Endothelial cell of umbilical vein (primary cell): ENCODE measurements around the gene TOMM6. TPM values are rescaled to one million over a fixed set of nuclear protein-coding genes. Genes with fewer than 3 reads are reported as not detected.
"Not testable (repeated sequence)": the region's sequence is repeated elsewhere in the genome, so short reads cannot be mapped to it uniquely, and the experiment has no call there.

ENCODE experiments used
- BruUV-seq: library from RNA; stranded (reverse); fragments of 400-500 nt; replicated peaks from 2 replicates; lab custom pipeline; 2021; lab: Mats Ljungman, UMichigan
- CTCF ChIA-PET: fragments of 300-600, 350-600 bp; sonication (Branson Sonifier 250); formaldehyde crosslinking; loops from one replicate; lab custom pipeline; 2021; ENCODE audit warnings: antibody characterized with exemption, inconsistent platforms; lab: Charles Lee
- POLR2A ChIA-PET: fragments of 300-600, 350-600 bp; sonication (Branson Sonifier 250); formaldehyde crosslinking; loops from one replicate; lab custom pipeline; 2021; ENCODE audit warnings: antibody characterized with exemption, inconsistent platforms; lab: Charles Lee
- DNase-seq: peaks from one replicate; pipeline ENCODE4 v3.0.0-alpha.2; 2011; ENCODE audit warnings: low read depth, low spot score
- FAIRE-seq: peaks from 2 replicates; lab custom pipeline; 2011; peaks lifted over from hg19 to GRCh38; lab: Jason Lieb, UNC
- H2AFZ ChIP-seq: 2 replicates; pipeline ENCODE4 v1.6.0; 2012; ENCODE audit warnings: low read depth, low read length, control low read depth, inconsistent platforms
- H3K27ac ChIP-seq: 2 replicates; pipeline ENCODE4 v1.5.1; 2011; ENCODE audit warnings: low read depth, mild to moderate bottlenecking, control low read depth, low read length, moderate library complexity; ENCODE audit not compliant: insufficient read depth
- H3K27me3 ChIP-seq, 2 experiments: 2 replicates each; pipeline versions ENCODE4 v1.6.0 to v1.6.1; 2011; ENCODE audit warnings: low read length in 2 of 2, mixed read lengths in 1 of 2; ENCODE audit not compliant: control insufficient read depth in 2 of 2, insufficient read depth in 2 of 2
- H3K36me3 ChIP-seq, 2 experiments: 2 replicates in 1 of 2; 3 replicates in 1 of 2; pipeline ENCODE4 v1.5.1; 2011; ENCODE audit warnings: low read length in 2 of 2, mild to moderate bottlenecking in 1 of 2, moderate library complexity in 1 of 2; ENCODE audit not compliant: control insufficient read depth in 2 of 2, insufficient read depth in 2 of 2; ENCODE audit errors: extremely low read depth in 1 of 2
- H3K4me1 ChIP-seq: 3 replicates; pipeline ENCODE4 v1.5.1; 2011; ENCODE audit warnings: mild to moderate bottlenecking, low read length; ENCODE audit not compliant: control insufficient read depth, insufficient read depth; ENCODE audit errors: extremely low read depth
- H3K4me2 ChIP-seq: 2 replicates; pipeline ENCODE4 v1.6.1; 2011; ENCODE audit warnings: low read length, control low read depth, mixed read lengths; ENCODE audit not compliant: insufficient read depth
- H3K4me3 ChIP-seq, 3 experiments: fragments of 200-600 bp in 1 of 3; sonication (generic), shearing (Covaris generic) in 1 of 3; replicated peaks in 1 of 3; 2 replicates each; pipeline ENCODE4 v1.5.1; 2011 to 2016; ENCODE audit warnings: control low read depth in 3 of 3, low read length in 3 of 3, mild to moderate bottlenecking in 2 of 3, inconsistent platforms in 1 of 3, low read depth in 1 of 3, moderate library complexity in 1 of 3; ENCODE audit not compliant: insufficient read depth in 1 of 3
- H3K79me2 ChIP-seq: 2 replicates; pipeline ENCODE4 v1.6.0; 2012; ENCODE audit warnings: low read length, inconsistent platforms; ENCODE audit not compliant: control insufficient read depth, insufficient read depth
- H3K9ac ChIP-seq: replicated peaks from 2 replicates; pipeline ENCODE3; 2011; ENCODE audit warnings: low read length, control low read depth; ENCODE audit not compliant: insufficient read depth; ENCODE audit errors: extremely low read depth
- H3K9me1 ChIP-seq: replicated peaks from 3 replicates; pipeline ENCODE4 v1.6.0; 2011; ENCODE audit warnings: mild to moderate bottlenecking, low read length; ENCODE audit not compliant: control insufficient read depth, insufficient read depth; ENCODE audit errors: extremely low read depth
- H3K9me3 ChIP-seq: replicated peaks from 2 replicates; pipeline ENCODE4 v1.5.1; 2012; ENCODE audit warnings: low read length, inconsistent platforms; ENCODE audit not compliant: control insufficient read depth, insufficient read depth
- H4K20me1 ChIP-seq: replicated peaks from 2 replicates; pipeline ENCODE3; 2011; ENCODE audit warnings: mild to moderate bottlenecking, low read length; ENCODE audit not compliant: control insufficient read depth, insufficient read depth; ENCODE audit errors: extremely low read depth
- MYC ChIP-seq: IDR thresholded peaks from one replicate; pipeline ENCODE4 v1.6.1; 2011; ENCODE audit warnings: mild to moderate bottlenecking, low read depth, low read length
- dilution Hi-C: fragments of 300-500 bp; cut with MboI; formaldehyde crosslinking; loops from one replicate; pipeline ENCODE4 v1.15.0; 2019; ENCODE audit warnings: low sequenced_read_pairs; ENCODE audit not compliant: extremely low pct_ligation_motif_present
- intact Hi-C: fragments of 100-400 bp; cut with micrococcal nuclease; formaldehyde crosslinking; loops from one replicate; pipeline ENCODE4 v1.10.0; 2022
- polyA plus RNA-seq, 4 experiments: library from polyadenylated mRNA; depleted of rRNA in 3 of 4; stranded (reverse) in 3 of 4; unstranded in 1 of 4; fragments of >200 nt; gene quantifications; 2 replicates each; pipeline versions ENCODE4 v1.2.1 to v1.2.3, GENCODE V29; 2011 to 2012; ENCODE audit warnings: missing spikeins in 1 of 4
- total RNA-seq: library from RNA; stranded (reverse); gene quantifications from 2 replicates; pipeline ENCODE4 v1.2.3, GENCODE V29; 2021
- TF ChIP-seq, protein P1 (sequence below): IDR thresholded peaks from 2 replicates; pipeline ENCODE4 v1.6.1; 2011; ENCODE audit not compliant: insufficient read depth, insufficient read length

The TOMM6 gene
- total and polyA plus RNA-seq, 2 donors (not counting 3 experiments of a cell fraction or from before 2014, with no cell fraction given), result 233 to 527 TPM

DNA sequence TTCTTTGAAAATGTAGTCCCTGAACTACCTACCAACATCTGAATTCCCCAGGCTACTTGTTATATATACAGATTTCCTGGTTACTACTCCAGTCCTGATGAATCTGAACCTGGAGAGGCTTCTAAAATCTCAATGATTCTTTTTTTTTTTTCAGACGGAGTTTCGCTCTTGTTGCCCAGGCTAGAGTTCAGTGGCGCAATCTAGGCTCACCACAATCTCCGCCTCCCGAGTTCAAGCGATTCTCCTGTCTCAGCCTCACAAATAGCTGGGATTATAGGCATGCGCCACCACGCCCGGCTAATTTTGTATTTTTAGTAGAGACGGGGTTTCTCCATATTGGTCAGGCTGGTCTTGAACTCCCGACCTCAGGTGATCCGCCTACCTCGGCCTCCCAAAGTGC lies 24.5 kb downstream of the TOMM6 start:
- POLR2A ChIA-PET, FAIRE-seq, H3K27ac ChIP-seq, H3K4me3 ChIP-seq, H4K20me1 ChIP-seq, H3K4me1 ChIP-seq, H3K27me3 ChIP-seq, H3K9ac ChIP-seq, BruUV-seq, DNase-seq, H3K36me3 ChIP-seq, H3K9me1 ChIP-seq, H3K4me2 ChIP-seq, CTCF ChIA-PET, H3K9me3 ChIP-seq, H2AFZ ChIP-seq, intact Hi-C loops, dilution Hi-C loops, H3K79me2 ChIP-seq: not testable (repeated sequence)

DNA sequence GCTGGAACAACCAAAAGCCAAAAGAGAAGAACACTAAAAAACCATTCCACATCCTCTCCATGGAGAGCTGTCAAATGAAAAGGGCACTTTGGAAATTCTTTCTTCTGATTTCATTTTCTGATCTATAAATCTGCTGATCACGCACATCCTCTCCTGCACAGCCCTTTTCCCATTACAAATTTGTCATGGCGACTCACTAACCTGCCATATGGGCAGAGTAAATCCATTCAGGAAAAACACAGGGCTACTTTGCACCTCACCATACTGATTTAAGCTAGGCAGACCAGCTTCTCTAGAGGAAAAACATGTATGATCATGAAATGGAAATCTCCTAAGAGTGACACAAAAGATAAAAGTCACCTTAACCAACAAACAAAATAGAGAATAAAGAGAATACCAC lies 26.0 kb downstream of the TOMM6 start:
- no peaks in the 10 kb centered on the region for H3K27me3 ChIP-seq
- no peaks in the 10 kb centered on the region for H4K20me1 ChIP-seq
- no peaks in the 10 kb centered on the region for H3K9me3 ChIP-seq
- no peak overlapping the region for H3K4me3 ChIP-seq
- TF ChIP-seq MYC, result no peak
- TF ChIP-seq, protein P1, sequence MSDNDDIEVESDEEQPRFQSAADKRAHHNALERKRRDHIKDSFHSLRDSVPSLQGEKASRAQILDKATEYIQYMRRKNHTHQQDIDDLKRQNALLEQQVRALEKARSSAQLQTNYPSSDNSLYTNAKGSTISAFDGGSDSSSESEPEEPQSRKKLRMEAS, result no peak
- intact Hi-C loops, result no loop called here
- ChIA-PET POLR2A (no interaction called here), CTCF (interaction anchor here (0.7 to 3.7 kb wide), 5 partner anchors 10 to 228 kb away, joined by 3 to 15 read pairs (median 5); partner anchors contain the start of genes BYSL and MED20)
- no peak overlapping the region for H3K27ac ChIP-seq
- dilution Hi-C loops, result no loop called here
- H3K9me1 ChIP-seq, result no peaks in the 10 kb centered on the region
- no peak for DNase-seq
- no peaks in the 10 kb centered on the region for H3K36me3 ChIP-seq
- H3K4me2 ChIP-seq, result no peak overlapping the region
- H3K79me2 ChIP-seq, result no peaks in the 10 kb centered on the region
- no peak overlapping the region for H2AFZ ChIP-seq
- FAIRE-seq, result no peak
- no TSS peak for BruUV-seq
- H3K4me1 ChIP-seq, result peaks cover under 1% of the 10 kb centered on the region
- H3K9ac ChIP-seq, result no peak overlapping the region
